ENCODE data around the gene SGCG. TPM values are rescaled to one million over a fixed set of nuclear protein-coding genes. Genes with fewer than 3 reads are reported as not detected.

Gene SGCG
- total RNA-seq, 1 experiment from 2014 or later, result 0.15 TPM

- no peak for TF ChIP-seq POLR2AphosphoS5 (IDR thresholded peaks at IDR 0.05; ENCODE audit: low read depth, low read length)
- TF ChIP-seq ZFX (IDR thresholded peaks at IDR 0.05), result no peak
- no peak for TF ChIP-seq SRF (IDR thresholded peaks at IDR 0.05; ENCODE audit: low read depth)
- TF ChIP-seq EZH2phosphoT487 (IDR thresholded peaks at IDR 0.05; ENCODE audit: borderline replicate concordance), result no peak
- Histone ChIP-seq H3K4me3 (replicated peaks in 1 of 2; ENCODE audit: low read depth in 1 of 2, low read length in 2 of 2) (no peak overlapping the region), H3K9ac (ENCODE audit: low read length) (no peak overlapping the region), H2AFZ (ENCODE audit: low read depth, low read length, poor library complexity, severe bottlenecking) (no peak overlapping the region), H3K4me2 (ENCODE audit: low read length) (no peak overlapping the region), H3K36me3 (ENCODE audit: control insufficient read depth in 1 of 2, insufficient read depth in 2 of 2, low read length in 2 of 2) (peaks cover 10 to 13% of the 10 kb centered on the region in 2 experiments), H3K9me3 (ENCODE audit: control insufficient read depth in 1 of 2, insufficient read depth in 1 of 2, low read depth in 1 of 2, low read length in 2 of 2) (no peaks in the 10 kb centered on the region), H4K20me1 (ENCODE audit: insufficient read depth) (no peaks in the 10 kb centered on the region; the same call in 1 of the 2 replicates), H3K27ac (ENCODE audit: low read depth, low read length) (no peak overlapping the region), H3K27me3 (ENCODE audit: insufficient read depth, low read length) (no peaks in the 10 kb centered on the region), H3K9me2 (ENCODE audit: insufficient read depth) (no peaks in the 10 kb centered on the region), H3K4me1 (ENCODE audit: control insufficient read depth in 1 of 2, insufficient read depth in 2 of 2, low read length in 2 of 2) (no peaks in the 10 kb centered on the region), H3K79me2 (ENCODE audit: insufficient read depth, low read length) (peaks cover 72% of the 10 kb centered on the region)
- intact Hi-C loops (cut with micrococcal nuclease), result no loop called here
- RAD21 ChIA-PET (ENCODE audit: low non-redundant PET in 1 of 2, low total read pairs in 2 of 2, uncharacterized antibody in 2 of 2, unreplicated experiment in 2 of 2), result no interaction called here
- DNase-seq (ENCODE audit: low read depth, low spot score) (no peak), ATAC-seq (no peak)
- POLR2A ChIA-PET, result no interaction called here
- CTCF ChIA-PET, result no interaction called here
- BruUV-seq (replicated peaks), result no TSS peak
Measured at GRCh38 chr13:23349161-23349897, 168.6 kb downstream of the SGCG start.

DNA sequence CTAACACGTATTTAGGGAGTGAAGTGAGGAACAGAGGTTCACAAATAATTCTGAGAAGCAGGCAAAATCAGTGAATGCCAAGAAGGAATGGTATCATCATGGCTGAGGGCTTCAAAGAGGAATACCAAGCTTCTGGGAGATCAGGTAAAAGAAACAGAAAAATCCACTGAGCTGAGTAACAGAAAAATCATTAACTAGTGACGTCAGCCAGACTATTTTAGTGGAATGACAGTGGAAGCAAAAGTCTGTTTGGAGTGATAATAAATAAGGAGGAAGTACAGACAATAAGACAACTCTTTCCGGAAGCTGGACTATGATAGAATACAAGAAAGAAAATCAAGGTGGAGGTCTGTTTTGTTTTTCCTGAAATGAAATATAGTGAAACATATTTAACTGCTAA lies 169.2 kb downstream of the SGCG start:
- POLR2A ChIA-PET, result no interaction called here
- no peak for TF ChIP-seq EZH2phosphoT487 (IDR thresholded peaks at IDR 0.05; ENCODE audit: borderline replicate concordance)
- no peak for TF ChIP-seq RAD21 (IDR thresholded peaks at IDR 0.05; ENCODE audit: low read depth)
- no peak for TF ChIP-seq CEBPB (IDR thresholded peaks at IDR 0.05; ENCODE audit: low read depth)
- TF ChIP-seq SP1 (IDR thresholded peaks at IDR 0.05; ENCODE audit: low read depth), result no peak
- TF ChIP-seq ZFX (IDR thresholded peaks at IDR 0.05), result no peak
- no peak for TF ChIP-seq EZH2 (IDR thresholded peaks at IDR 0.05)
- no peak for TF ChIP-seq EGR1 (IDR thresholded peaks at IDR 0.05; ENCODE audit: low read depth)
- TF ChIP-seq FOSL1 (IDR thresholded peaks at IDR 0.05; ENCODE audit: low read depth), result no peak
- TF ChIP-seq, protein P1, sequence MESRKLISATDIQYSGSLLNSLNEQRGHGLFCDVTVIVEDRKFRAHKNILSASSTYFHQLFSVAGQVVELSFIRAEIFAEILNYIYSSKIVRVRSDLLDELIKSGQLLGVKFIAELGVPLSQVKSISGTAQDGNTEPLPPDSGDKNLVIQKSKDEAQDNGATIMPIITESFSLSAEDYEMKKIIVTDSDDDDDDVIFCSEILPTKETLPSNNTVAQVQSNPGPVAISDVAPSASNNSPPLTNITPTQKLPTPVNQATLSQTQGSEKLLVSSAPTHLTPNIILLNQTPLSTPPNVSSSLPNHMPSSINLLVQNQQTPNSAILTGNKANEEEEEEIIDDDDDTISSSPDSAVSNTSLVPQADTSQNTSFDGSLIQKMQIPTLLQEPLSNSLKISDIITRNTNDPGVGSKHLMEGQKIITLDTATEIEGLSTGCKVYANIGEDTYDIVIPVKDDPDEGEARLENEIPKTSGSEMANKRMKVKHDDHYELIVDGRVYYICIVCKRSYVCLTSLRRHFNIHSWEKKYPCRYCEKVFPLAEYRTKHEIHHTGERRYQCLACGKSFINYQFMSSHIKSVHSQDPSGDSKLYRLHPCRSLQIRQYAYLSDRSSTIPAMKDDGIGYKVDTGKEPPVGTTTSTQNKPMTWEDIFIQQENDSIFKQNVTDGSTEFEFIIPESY (IDR thresholded peaks at IDR 0.05; ENCODE audit: extremely low read depth, insufficient replicate concordance, low read length), result no peak
- no peak for TF ChIP-seq YY1 (IDR thresholded peaks at IDR 0.05; ENCODE audit: extremely low read depth, insufficient replicate concordance, low read depth, low read length)
- no peak for TF ChIP-seq CBX3 (IDR thresholded peaks at IDR 0.05; ENCODE audit: low read depth)
- TF ChIP-seq, protein P2, sequence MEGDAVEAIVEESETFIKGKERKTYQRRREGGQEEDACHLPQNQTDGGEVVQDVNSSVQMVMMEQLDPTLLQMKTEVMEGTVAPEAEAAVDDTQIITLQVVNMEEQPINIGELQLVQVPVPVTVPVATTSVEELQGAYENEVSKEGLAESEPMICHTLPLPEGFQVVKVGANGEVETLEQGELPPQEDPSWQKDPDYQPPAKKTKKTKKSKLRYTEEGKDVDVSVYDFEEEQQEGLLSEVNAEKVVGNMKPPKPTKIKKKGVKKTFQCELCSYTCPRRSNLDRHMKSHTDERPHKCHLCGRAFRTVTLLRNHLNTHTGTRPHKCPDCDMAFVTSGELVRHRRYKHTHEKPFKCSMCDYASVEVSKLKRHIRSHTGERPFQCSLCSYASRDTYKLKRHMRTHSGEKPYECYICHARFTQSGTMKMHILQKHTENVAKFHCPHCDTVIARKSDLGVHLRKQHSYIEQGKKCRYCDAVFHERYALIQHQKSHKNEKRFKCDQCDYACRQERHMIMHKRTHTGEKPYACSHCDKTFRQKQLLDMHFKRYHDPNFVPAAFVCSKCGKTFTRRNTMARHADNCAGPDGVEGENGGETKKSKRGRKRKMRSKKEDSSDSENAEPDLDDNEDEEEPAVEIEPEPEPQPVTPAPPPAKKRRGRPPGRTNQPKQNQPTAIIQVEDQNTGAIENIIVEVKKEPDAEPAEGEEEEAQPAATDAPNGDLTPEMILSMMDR (IDR thresholded peaks at IDR 0.05 in 2 of 3, conservative IDR thresholded peaks at IDR 0.05 in 1 of 3; ENCODE audit: borderline replicate concordance in 1 of 3, insufficient read depth in 1 of 3, low read depth in 2 of 3, low read length in 2 of 3), result no peak

More for the DNA sequence above, 169.2 kb downstream of the SGCG start:
- H3K27me3 ChIP-seq (ENCODE audit: insufficient read depth, low read length), result no peaks in the 10 kb centered on the region
- RAD21 ChIA-PET (ENCODE audit: low non-redundant PET in 1 of 2, low total read pairs in 2 of 2, uncharacterized antibody in 2 of 2, unreplicated experiment in 2 of 2), result no interaction called here
- no peak overlapping the region for H3K4me3 ChIP-seq (replicated peaks in 1 of 2; ENCODE audit: low read depth in 1 of 2, low read length in 2 of 2)
- no peak for ATAC-seq
- H2AFZ ChIP-seq (ENCODE audit: low read depth, low read length, poor library complexity, severe bottlenecking), result no peak overlapping the region
- CTCF ChIA-PET, result no interaction called here
- no peak overlapping the region for H3K27ac ChIP-seq (ENCODE audit: low read depth, low read length)
- H3K79me2 ChIP-seq (ENCODE audit: insufficient read depth, low read length), result peaks cover 66% of the 10 kb centered on the region
- no peak overlapping the region for H3K4me2 ChIP-seq (ENCODE audit: low read length)
- no TSS peak for BruUV-seq (replicated peaks)
- H3K9me3 ChIP-seq (ENCODE audit: control insufficient read depth in 1 of 2, insufficient read depth in 1 of 2, low read depth in 1 of 2, low read length in 2 of 2), result no peaks in the 10 kb centered on the region
- H3K9me2 ChIP-seq (ENCODE audit: insufficient read depth), result no peaks in the 10 kb centered on the region
- H3K4me1 ChIP-seq (ENCODE audit: control insufficient read depth in 1 of 2, insufficient read depth in 2 of 2, low read length in 2 of 2), result no peaks in the 10 kb centered on the region
- H4K20me1 ChIP-seq (ENCODE audit: insufficient read depth), result no peaks in the 10 kb centered on the region; the same call in 1 of the 2 replicates
- intact Hi-C loops (cut with micrococcal nuclease), result no loop called here
- peaks cover 12 to 20% of the 10 kb centered on the region in 2 experiments for H3K36me3 ChIP-seq (ENCODE audit: control insufficient read depth in 1 of 2, insufficient read depth in 2 of 2, low read length in 2 of 2)
- no peak for DNase-seq (ENCODE audit: low read depth, low spot score)
- no peak overlapping the region for H3K9ac ChIP-seq (ENCODE audit: low read length)

Measured in HCT116 (cell line).